Muscle of leg (tissue), 11 donors: ENCODE data around the gene GRK1. TPM values are rescaled to one million over a fixed set of nuclear protein-coding genes. Genes with fewer than 3 reads are reported as not detected.

Experiments used
- DNase-seq: peaks from one replicate; pipeline ENCODE4 v3.0.0; 2013
- H3K27ac ChIP-seq: one replicate; pipeline ENCODE4 v1.5.1; 2013; ENCODE audit warnings: mild to moderate bottlenecking, low read length, control low read depth
- H3K27me3 ChIP-seq: one replicate; pipeline ENCODE4 v1.6.1; 2013; ENCODE audit warnings: low read length; ENCODE audit not compliant: control insufficient read depth, insufficient read depth
- H3K36me3 ChIP-seq: one replicate; pipeline ENCODE4 v1.6.1; 2013; ENCODE audit warnings: low read length; ENCODE audit not compliant: control insufficient read depth, insufficient read depth
- H3K4me1 ChIP-seq: one replicate; pipeline ENCODE4 v1.6.1; 2013; ENCODE audit warnings: low read length; ENCODE audit not compliant: control insufficient read depth, insufficient read depth
- H3K4me3 ChIP-seq: one replicate; pipeline ENCODE4 v1.5.1; 2013; ENCODE audit warnings: low read length, control low read depth
- H3K9me3 ChIP-seq: replicated peaks from 2 replicates; pipeline ENCODE4 v1.6.1; 2013; ENCODE audit warnings: low read depth, low read length; ENCODE audit not compliant: control insufficient read depth
- WGBS: methylation state at CpG from one replicate; pipeline ENCODE4 v1.1.5; 2013; ENCODE audit warnings: missing lambda C conversion rate; ENCODE audit not compliant: insufficient coverage; 5-methylcytosine and 5-hydroxymethylcytosine counted together
- polyA plus RNA-seq, 8 donors: library from polyadenylated mRNA; unstranded; fragments of 120-200 nt; gene quantifications; one replicate each; pipeline versions ENCODE4 v1.2.1 to v1.2.3, GENCODE V29; 2013; ENCODE audit warnings: inconsistent platforms in 1 of 8, low replicate concordance in 1 of 8; ENCODE audit not compliant: insufficient read length in 8 of 8, insufficient read depth in 1 of 8
- total RNA-seq: library from RNA; stranded (reverse); fragments of 120-200 nt; gene quantifications from one replicate; pipeline ENCODE4 v1.2.4, GENCODE V29; 2013

GRK1 gene
- total and polyA plus RNA-seq, 9 donors = 0.11 to 0.38 (median 0.22) TPM; not detected in 1

- Histone ChIP-seq H3K9me3 (no peaks in the 10 kb centered on the region), H3K27ac (no peak overlapping the region), H3K4me3 (no peak overlapping the region), H3K27me3 (no peaks in the 10 kb centered on the region), H3K36me3 (peaks cover 66% of the 10 kb centered on the region), H3K4me1 (peaks cover 5% of the 10 kb centered on the region)
- WGBS = 92% methylated on average over 32 of the region's 38 CpGs
- no peak for DNase-seq
Observed at GRCh38 chr13:113632706-113633484, 34.1 kb upstream of the GRK1 start.

GRCh38 chr13:113633485-113633873 is 33.5 kb upstream of the GRK1 start:
- peaks cover 71% of the 10 kb centered on the region for H3K36me3 ChIP-seq
- peaks cover 5% of the 10 kb centered on the region for H3K4me1 ChIP-seq
- H3K27ac ChIP-seq = no peak overlapping the region
- H3K27me3 ChIP-seq = no peaks in the 10 kb centered on the region
- H3K9me3 ChIP-seq = no peaks in the 10 kb centered on the region
- no peak overlapping the region for H3K4me3 ChIP-seq
- 95% methylated on average over 12 of the region's 18 CpGs for WGBS
- DNase-seq = no peak

- H3K4me3 ChIP-seq = no peak overlapping the region
- DNase-seq = no peak
- no peaks in the 10 kb centered on the region for H3K9me3 ChIP-seq
- peaks cover 72% of the 10 kb centered on the region for H3K36me3 ChIP-seq
- no peaks in the 10 kb centered on the region for H3K27me3 ChIP-seq
- peaks cover 5% of the 10 kb centered on the region for H3K4me1 ChIP-seq
- WGBS = 96% methylated on average over 14 of the region's 16 CpGs
- H3K27ac ChIP-seq = no peak overlapping the region
Observed at GRCh38 chr13:113634279-113635047, 32.6 kb upstream of the GRK1 start.

- Histone ChIP-seq H3K27ac (no peak overlapping the region), H3K36me3 (peaks cover 78% of the 10 kb centered on the region)
- WGBS = 87% methylated on average over 6 of the region's 7 CpGs
Observed at GRCh38 chr13:113635048-113635420, 32.0 kb upstream of the GRK1 start.

GRCh38 chr13:113635709-113636108 is 31.3 kb upstream of the GRK1 start:
- Histone ChIP-seq H3K36me3 (peaks cover 84% of the 10 kb centered on the region), H3K9me3 (no peaks in the 10 kb centered on the region), H3K4me1 (peaks cover 5% of the 10 kb centered on the region), H3K27ac (no peak overlapping the region), H3K27me3 (no peaks in the 10 kb centered on the region), H3K4me3 (no peak overlapping the region)
- WGBS = 98% methylated on average over 23 of the region's 25 CpGs
- no peak for DNase-seq

More at GRCh38 chr13:113635048-113635420, 32.0 kb upstream of the GRK1 start:
- Histone ChIP-seq H3K27me3 (no peaks in the 10 kb centered on the region), H3K4me3 (no peak overlapping the region), H3K4me1 (peaks cover 5% of the 10 kb centered on the region), H3K9me3 (no peaks in the 10 kb centered on the region)
- DNase-seq = no peak

GRCh38 chr13:113636266-113636963 is 30.6 kb upstream of the GRK1 start:
- Histone ChIP-seq H3K27me3 (no peaks in the 10 kb centered on the region), H3K4me1 (peaks cover 5% of the 10 kb centered on the region), H3K4me3 (no peak overlapping the region), H3K9me3 (no peaks in the 10 kb centered on the region), H3K36me3 (peaks cover 84% of the 10 kb centered on the region), H3K27ac (no peak overlapping the region)
- 90% methylated on average over 19 of the region's 24 CpGs for WGBS
- DNase-seq = no peak

- 89% methylated on average over 28 of the region's 30 CpGs for WGBS
- Histone ChIP-seq H3K4me1 (no peaks in the 10 kb centered on the region), H3K27me3 (no peaks in the 10 kb centered on the region), H3K4me3 (no peak overlapping the region), H3K9me3 (no peaks in the 10 kb centered on the region), H3K27ac (no peak overlapping the region), H3K36me3 (peaks cover 82% of the 10 kb centered on the region)
- no peak for DNase-seq
Observed at GRCh38 chr13:113637262-113638160, 29.5 kb upstream of the GRK1 start.

- H3K27ac ChIP-seq = no peak overlapping the region
- whole genome bisulfite sequencing = 94% methylated on average over 26 of the region's 37 CpGs
Observed at GRCh38 chr13:113638173-113638746, 28.8 kb upstream of the GRK1 start.

GRCh38 chr13:113638806-113639205 is 28.2 kb upstream of the GRK1 start:
- no peak overlapping the region for H3K4me3 ChIP-seq

More at GRCh38 chr13:113638173-113638746, 28.8 kb upstream of the GRK1 start:
- no peaks in the 10 kb centered on the region for H3K27me3 ChIP-seq
- H3K4me1 ChIP-seq = no peaks in the 10 kb centered on the region
- DNase-seq = no peak
- no peak overlapping the region for H3K4me3 ChIP-seq
- H3K36me3 ChIP-seq = peaks cover 76% of the 10 kb centered on the region
- no peaks in the 10 kb centered on the region for H3K9me3 ChIP-seq

More at GRCh38 chr13:113638806-113639205, 28.2 kb upstream of the GRK1 start:
- no peaks in the 10 kb centered on the region for H3K9me3 ChIP-seq
- H3K36me3 ChIP-seq = peaks cover 70% of the 10 kb centered on the region
- no peaks in the 10 kb centered on the region for H3K27me3 ChIP-seq
- H3K4me1 ChIP-seq = no peaks in the 10 kb centered on the region
- H3K27ac ChIP-seq = no peak overlapping the region
- DNase-seq = no peak
- 91% methylated on average over 5 of the region's 8 CpGs for WGBS
